Upper lobe of left lung (tissue), 6 donors: Measurements from ENCODE around the gene GATA5. TPM values are rescaled to one million over a fixed set of nuclear protein-coding genes. Genes with fewer than 3 reads are reported as not detected.
A peak's percentile ranks its signal among the peaks of the same experiment; 100 is the strongest.

Source experiments
- ATAC-seq, 2 donors: fragments of 200-7000 bp; cut with Tn5 transposase; one replicate each; pipeline ENCODE4 v1.9.1; 2022; ENCODE audit warnings: mild to moderate bottlenecking in 2 of 2, moderate library complexity in 2 of 2; ENCODE audit not compliant: low FRiP score in 2 of 2
- DNase-seq, 2 donors: peaks; one replicate each; pipeline ENCODE4 v3.0.0-alpha.2; 2019 to 2020
- H3K27ac ChIP-seq, 4 donors: fragments of 200-600 bp; sonication (generic); one replicate each; pipeline ENCODE4 v1.5.1; 2016 to 2019
- H3K27me3 ChIP-seq, 4 donors: fragments of 200-600 bp; sonication (generic); one replicate each; pipeline ENCODE4 v1.5.1; 2017 to 2019
- H3K36me3 ChIP-seq, 4 donors: fragments of 200-600 bp; sonication (generic); one replicate each; pipeline ENCODE4 v1.5.1; 2016 to 2019
- H3K4me1 ChIP-seq, 4 donors: fragments of 200-600 bp; sonication (generic); one replicate each; pipeline ENCODE4 v1.5.1; 2018 to 2019
- H3K4me3 ChIP-seq, 4 donors: fragments of 200-600 bp; sonication (generic); one replicate each; pipeline ENCODE4 v1.5.1; 2017 to 2019; ENCODE audit warnings: mild to moderate bottlenecking in 2 of 4, moderate library complexity in 1 of 4
- H3K9me3 ChIP-seq, 4 donors: fragments of 200-600 bp; sonication (generic); one replicate each; pipeline ENCODE4 v1.5.1; 2018 to 2019
- EP300 ChIP-seq, 4 donors: sonication (generic); formaldehyde crosslinking; IDR thresholded peaks; one replicate each; pipeline ENCODE4 v1.5.1; 2017; ENCODE audit warnings: antibody characterized with exemption in 4 of 4, control low read depth in 2 of 4
- POLR2A ChIP-seq, 4 donors: fragments of 450-650 bp; IDR thresholded peaks; one replicate each; pipeline ENCODE4 v1.5.1; 2016 to 2017; ENCODE audit warnings: antibody characterized with exemption in 4 of 4, mild to moderate bottlenecking in 2 of 4
- POLR2AphosphoS5 ChIP-seq, 2 donors: sonication (generic); formaldehyde crosslinking; IDR thresholded peaks; one replicate each; pipeline ENCODE4 v1.5.1; 2017; ENCODE audit warnings: antibody characterized with exemption in 2 of 2
- whole genome bisulfite sequencing, 2 donors: methylation state at CpG; one replicate each; pipeline ENCODE4 v1.1.5; 2017 to 2018; 5-methylcytosine and 5-hydroxymethylcytosine counted together
- total RNA-seq, 6 donors: library from RNA; depleted of rRNA in 4 of 6; stranded (reverse); fragments of >200 nt in 4 of 6; gene quantifications; one replicate each; pipeline versions ENCODE4 v1.1.0 to v1.2.1, GENCODE V29; 2016 to 2021
- TF ChIP-seq, protein P1 (sequence below), 6 experiments: fragments of 450-650 bp in 4 of 6; fragments of 200-600 bp in 2 of 6; sonication (generic) in 2 of 6; IDR thresholded peaks; one replicate each; pipeline ENCODE4 v1.5.1; 2016 to 2019; ENCODE audit warnings: antibody characterized with exemption in 6 of 6
- donor health status: DM: no; HTN: no; CAD: no; lungs with moderate emphysema.
- donor health status: DM: no; HTN: yes; CAD: no; lungs with severe emphysema.

GATA5 gene
- total RNA-seq, 6 donors from 2014 or later: 0.98 to 10.5 (median 2.2) TPM

DNA sequence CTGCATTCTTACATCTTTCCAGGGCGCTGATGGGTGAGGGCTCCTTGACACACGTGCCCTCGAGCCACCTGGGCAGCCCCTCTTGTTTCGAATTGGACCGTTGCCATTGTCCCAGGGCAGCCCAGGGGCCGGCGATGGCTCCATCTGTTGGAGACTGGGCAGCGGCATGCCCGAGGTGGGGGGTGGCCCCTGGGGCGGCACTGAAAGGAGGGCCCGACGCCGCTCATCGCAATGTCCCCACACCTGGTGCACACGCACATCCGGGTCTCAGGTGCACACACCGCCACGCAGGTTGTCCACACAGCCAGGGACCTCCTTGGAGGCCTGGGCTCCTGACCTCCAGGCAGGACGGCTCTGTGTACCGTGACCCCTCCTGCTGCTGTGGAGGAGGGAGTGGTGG, 18.0 kb downstream of the GATA5 start:
- H3K27ac ChIP-seq: no peak overlapping the region
- peaks cover 0 to 9% (median 2%) of the 10 kb centered on the region in 4 donors for H3K4me1 ChIP-seq
- 77 to 82% methylated on average over 11 to 15 of the region's 20 CpGs for WGBS, 2 donors
- no peaks in the 10 kb centered on the region for H3K9me3 ChIP-seq
- no peak overlapping the region for H3K4me3 ChIP-seq
- H3K27me3 ChIP-seq: peaks cover 0 to 18% (median 6%) of the 10 kb centered on the region in 4 donors
- TF ChIP-seq, protein P1, sequence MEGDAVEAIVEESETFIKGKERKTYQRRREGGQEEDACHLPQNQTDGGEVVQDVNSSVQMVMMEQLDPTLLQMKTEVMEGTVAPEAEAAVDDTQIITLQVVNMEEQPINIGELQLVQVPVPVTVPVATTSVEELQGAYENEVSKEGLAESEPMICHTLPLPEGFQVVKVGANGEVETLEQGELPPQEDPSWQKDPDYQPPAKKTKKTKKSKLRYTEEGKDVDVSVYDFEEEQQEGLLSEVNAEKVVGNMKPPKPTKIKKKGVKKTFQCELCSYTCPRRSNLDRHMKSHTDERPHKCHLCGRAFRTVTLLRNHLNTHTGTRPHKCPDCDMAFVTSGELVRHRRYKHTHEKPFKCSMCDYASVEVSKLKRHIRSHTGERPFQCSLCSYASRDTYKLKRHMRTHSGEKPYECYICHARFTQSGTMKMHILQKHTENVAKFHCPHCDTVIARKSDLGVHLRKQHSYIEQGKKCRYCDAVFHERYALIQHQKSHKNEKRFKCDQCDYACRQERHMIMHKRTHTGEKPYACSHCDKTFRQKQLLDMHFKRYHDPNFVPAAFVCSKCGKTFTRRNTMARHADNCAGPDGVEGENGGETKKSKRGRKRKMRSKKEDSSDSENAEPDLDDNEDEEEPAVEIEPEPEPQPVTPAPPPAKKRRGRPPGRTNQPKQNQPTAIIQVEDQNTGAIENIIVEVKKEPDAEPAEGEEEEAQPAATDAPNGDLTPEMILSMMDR (IDR thresholded peaks at IDR 0.05): peak in 1 of 6 experiments; percentile 8
- no peak for TF ChIP-seq POLR2A (IDR thresholded peaks at IDR 0.05)
- ATAC-seq (no peak), DNase-seq (peak in 1 of 2 donors; percentile 80)
- H3K36me3 ChIP-seq: no peaks in the 10 kb centered on the region

DNA sequence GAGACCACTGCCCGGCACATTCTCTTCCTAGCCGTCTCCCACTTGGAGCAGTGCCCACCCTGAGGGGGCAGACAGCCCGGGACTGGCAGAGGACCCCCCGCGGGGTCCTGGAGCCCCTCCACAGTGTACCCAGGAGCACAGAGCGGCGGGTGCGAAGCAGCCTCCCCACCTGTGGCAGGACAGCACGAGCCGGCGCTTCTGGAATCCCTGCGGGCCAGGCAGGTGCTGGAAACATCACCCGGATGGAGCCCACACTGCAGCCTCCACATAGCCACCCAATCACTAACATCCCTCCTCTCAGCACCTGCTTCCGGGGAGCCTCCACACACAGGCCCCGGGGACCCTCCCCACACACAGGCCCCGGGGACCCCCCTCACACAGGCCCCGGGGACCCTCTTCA, 18.7 kb downstream of the GATA5 start:
- Histone ChIP-seq H3K4me1 (peaks cover 0 to 9% (median 2%) of the 10 kb centered on the region in 4 donors), H3K27me3 (peaks cover 0 to 23% (median 6%) of the 10 kb centered on the region in 4 donors), H3K4me3 (no peak overlapping the region), H3K36me3 (no peaks in the 10 kb centered on the region), H3K27ac (no peak overlapping the region), H3K9me3 (no peaks in the 10 kb centered on the region)
- TF ChIP-seq, protein P1 (IDR thresholded peaks at IDR 0.05): no peak
- TF ChIP-seq POLR2A (IDR thresholded peaks at IDR 0.05) (no peak), POLR2AphosphoS5 (IDR thresholded peaks at IDR 0.05) (no peak), EP300 (IDR thresholded peaks at IDR 0.05) (no peak)
- WGBS, 2 donors: 80 to 82% methylated on average over 16 to 17 of the region's 17 CpGs
- DNase-seq: peak in 1 of 2 donors; percentile 74
- ATAC-seq: no peak

DNA sequence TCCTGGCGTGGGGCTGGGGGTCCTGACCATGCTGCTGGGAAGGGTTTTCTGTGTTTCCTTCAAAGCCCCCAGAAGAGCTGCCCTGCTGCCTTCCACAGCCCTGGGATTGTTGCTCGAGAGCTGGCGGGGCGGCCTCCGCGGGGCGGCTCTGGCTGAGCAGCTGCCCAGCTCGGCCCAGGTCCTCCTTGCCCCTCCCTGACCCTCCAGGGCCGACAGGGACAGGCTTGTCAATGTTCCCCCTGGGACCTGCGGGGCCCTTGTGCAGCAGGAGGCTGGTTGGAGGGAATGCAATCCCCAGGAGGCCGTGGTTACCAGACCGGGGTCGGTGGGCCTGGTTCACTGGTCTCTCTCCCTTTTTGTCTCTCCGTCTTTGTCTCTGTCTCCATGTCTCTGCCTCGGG, 19.9 kb downstream of the GATA5 start:
- H3K4me3 ChIP-seq: no peak overlapping the region
- DNase-seq (peak in 1 of 2 donors; percentile 78), ATAC-seq (no peak)
- H3K27ac ChIP-seq: no peak overlapping the region
- peaks cover 0 to 23% (median 6%) of the 10 kb centered on the region in 4 donors for H3K27me3 ChIP-seq
- peaks cover 0 to 9% (median 2%) of the 10 kb centered on the region in 4 donors for H3K4me1 ChIP-seq
- TF ChIP-seq, protein P1 (IDR thresholded peaks at IDR 0.05): no peak
- TF ChIP-seq POLR2AphosphoS5 (IDR thresholded peaks at IDR 0.05) (no peak), EP300 (IDR thresholded peaks at IDR 0.05) (no peak), POLR2A (IDR thresholded peaks at IDR 0.05) (no peak)
- WGBS, 2 donors: 60 to 61% methylated on average over 7 to 15 of the region's 15 CpGs
- no peaks in the 10 kb centered on the region for H3K36me3 ChIP-seq
- H3K9me3 ChIP-seq: no peaks in the 10 kb centered on the region

DNA sequence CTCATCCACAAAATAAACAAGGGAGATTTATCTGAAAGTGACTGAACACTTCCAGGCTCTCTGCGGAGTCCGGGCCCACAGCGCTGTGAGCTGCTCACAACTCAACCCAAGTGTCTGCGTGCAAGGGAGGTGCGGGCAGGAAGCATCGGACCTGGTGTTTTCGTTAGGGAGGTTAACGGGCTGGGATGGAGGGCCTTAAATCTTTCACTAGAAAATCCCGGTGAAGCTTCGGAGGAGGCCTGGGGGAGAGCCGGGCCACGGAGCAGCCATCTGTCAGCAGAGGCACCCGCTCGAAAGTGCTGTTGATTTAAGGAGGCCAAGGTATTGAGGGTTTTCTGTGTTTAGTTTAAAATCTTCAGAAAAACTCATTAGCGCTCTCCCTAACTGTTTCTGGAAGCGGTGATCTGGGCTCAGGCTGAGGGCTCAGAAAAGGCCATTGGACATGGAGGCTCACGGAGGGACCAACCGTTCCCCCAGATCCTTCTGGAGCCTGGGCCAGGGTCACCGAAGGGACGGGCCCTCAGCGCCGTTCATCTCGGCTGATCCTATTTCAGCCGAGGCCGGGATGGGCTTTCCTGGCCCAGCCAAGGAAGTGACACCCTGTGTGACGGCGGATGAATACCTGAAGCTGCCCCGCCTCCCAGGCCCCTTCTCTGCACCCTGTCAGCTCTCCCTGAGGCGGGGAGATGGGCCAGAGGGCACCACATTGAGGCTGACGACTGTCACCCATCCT, 20.7 kb downstream of the GATA5 start:
- Histone ChIP-seq H3K27ac (no peak overlapping the region), H3K36me3 (no peaks in the 10 kb centered on the region), H3K27me3 (peaks cover 0 to 23% (median 6%) of the 10 kb centered on the region in 4 donors), H3K4me3 (no peak overlapping the region), H3K4me1 (peaks cover 0 to 9% (median 2%) of the 10 kb centered on the region in 4 donors), H3K9me3 (no peaks in the 10 kb centered on the region)
- ATAC-seq: no peak
- peak in 1 of 2 donors; percentile 46 for DNase-seq
- WGBS, 2 donors: 34 to 41% methylated on average over 19 to 30 of the region's 30 CpGs
- TF ChIP-seq, protein P1 (IDR thresholded peaks at IDR 0.05): no peak
- TF ChIP-seq EP300 (IDR thresholded peaks at IDR 0.05) (no peak), POLR2AphosphoS5 (IDR thresholded peaks at IDR 0.05) (no peak), POLR2A (IDR thresholded peaks at IDR 0.05) (no peak)
